MM.1S (cell line): Measurements from ENCODE around the gene SPATC1L.

Source experiments
- CTCF ChIP-seq: fragments of 300-600 bp; sonication (generic); IDR thresholded peaks from 2 replicates; pipeline ENCODE4 v1.5.1; 2016; ENCODE audit warnings: antibody characterized with exemption, low read length, mixed read lengths
- EZH2 ChIP-seq: fragments of 300-600 bp; sonication (generic); optimal IDR thresholded peaks from 2 replicates; pipeline ENCODE3; 2017; ENCODE audit warnings: low read depth, mild to moderate bottlenecking, antibody characterized with exemption, low read length, mixed read lengths

GRCh38 chr21:46116776-46117585 lies 67.3 kb downstream of the SPATC1L start:
- no peak for TF ChIP-seq EZH2
- no peak for TF ChIP-seq CTCF
